PC-9 (cell line): ENCODE data around the gene MACROD2. TPM values are rescaled to one million over a fixed set of nuclear protein-coding genes. Genes with fewer than 3 reads are reported as not detected.

Experiments
- BruUV-seq: library from RNA; stranded (reverse); fragments of 400-500 nt; replicated peaks from 2 replicates; lab custom pipeline; 2021; lab: Mats Ljungman, UMichigan
- CTCF ChIA-PET: fragments of 300-600 bp; sonication (Branson Sonifier 250); formaldehyde crosslinking; loops from one replicate; lab custom pipeline; 2022; ENCODE audit warnings: antibody characterized with exemption; lab: Charles Lee
- POLR2A ChIA-PET: fragments of 300-600 bp; sonication (Branson Sonifier 250); formaldehyde crosslinking; loops from one replicate; lab custom pipeline; 2022; ENCODE audit warnings: antibody characterized with exemption; ENCODE audit not compliant: unreplicated experiment; lab: Charles Lee
- DNase-seq, 2 experiments: peaks; one replicate each; pipeline versions ENCODE4 v3.0.0 to v3.0.0-alpha.2; 2015 to 2022; ENCODE audit warnings: mixed read lengths in 1 of 2
- H2AFZ ChIP-seq: fragments of 200-600 bp; sonication (generic); 2 replicates; pipeline ENCODE4 v1.8.1; 2017; ENCODE audit warnings: antibody characterized with exemption
- H3F3A ChIP-seq: fragments of 200-600 bp; sonication (generic); 2 replicates; pipeline ENCODE4 v1.8.1; 2017; ENCODE audit warnings: antibody characterized with exemption, mild to moderate bottlenecking, low read depth; ENCODE audit not compliant: insufficient read depth
- H3K27ac ChIP-seq: fragments of 200-600 bp; sonication (generic); 2 replicates; pipeline ENCODE4 v1.6.1; 2016; ENCODE audit warnings: mixed run types
- H3K27me3 ChIP-seq: fragments of 200-600 bp; sonication (generic); 2 replicates; pipeline ENCODE4 v1.6.1; 2016; ENCODE audit warnings: low read depth, mixed run types; ENCODE audit not compliant: insufficient read depth
- H3K36me3 ChIP-seq: fragments of 200-600 bp; sonication (generic); 2 replicates; pipeline ENCODE4 v1.6.1; 2016; ENCODE audit warnings: low read depth, mixed run types
- H3K4me1 ChIP-seq: fragments of 200-600 bp; sonication (generic); replicated peaks from 2 replicates; pipeline ENCODE4 v1.6.1; 2016; ENCODE audit warnings: mixed run types; ENCODE audit not compliant: insufficient read depth
- H3K4me2 ChIP-seq: fragments of 200-600 bp; sonication (generic); 2 replicates; pipeline ENCODE4 v1.6.1; 2017; ENCODE audit warnings: mixed run types
- H3K4me3 ChIP-seq: fragments of 200-600 bp; sonication (generic); 2 replicates; pipeline ENCODE4 v1.6.1; 2016; ENCODE audit warnings: mixed run types
- H3K79me2 ChIP-seq: fragments of 200-600 bp; sonication (generic); 2 replicates; pipeline ENCODE4 v1.6.1; 2017; ENCODE audit warnings: low read depth, mixed run types
- H3K9me2 ChIP-seq: fragments of 200-600 bp; sonication (generic); 2 replicates; pipeline ENCODE4 v1.8.1; 2017; ENCODE audit warnings: mild to moderate bottlenecking; ENCODE audit not compliant: insufficient read depth
- H3K9me3 ChIP-seq: fragments of 200-600 bp; sonication (generic); 2 replicates; pipeline ENCODE4 v1.8.1; 2016; ENCODE audit warnings: low read depth; ENCODE audit not compliant: insufficient read depth
- H4K20me1 ChIP-seq: fragments of 200-600 bp; sonication (generic); 2 replicates; pipeline ENCODE4 v1.8.1; 2017; ENCODE audit not compliant: insufficient read depth
- EZH2 ChIP-seq: fragments of 200-600 bp; sonication (generic); IDR thresholded peaks from 2 replicates; pipeline ENCODE4 v1.8.0; 2017; ENCODE audit warnings: antibody characterized with exemption, low read depth
- intact Hi-C: fragments of 100-400 bp; cut with micrococcal nuclease; formaldehyde crosslinking; loops from one replicate; pipeline ENCODE4 v1.10.0; 2022; ENCODE audit not compliant: unreplicated experiment
- total RNA-seq: library from RNA; stranded (reverse); gene quantifications from 2 replicates; pipeline ENCODE4 v1.2.3, GENCODE V29; 2021
- TF ChIP-seq, protein P1 (sequence below): fragments of 200-600 bp; sonication (generic); conservative IDR thresholded peaks from 2 replicates; pipeline ENCODE4 v1.6.1; 2017; ENCODE audit warnings: mixed run types, antibody characterized with exemption, mild to moderate bottlenecking, moderate library complexity

Gene MACROD2
- total RNA-seq, 1 experiment from 2014 or later = 11.4 TPM

GRCh38 chr20:16017656-16018055 is 2022.3 kb downstream of the MACROD2 start:
- peaks cover 27% of the 10 kb centered on the region for H3K4me1 ChIP-seq
- H3K36me3 ChIP-seq = no peaks in the 10 kb centered on the region
- no peak for DNase-seq
- no peaks in the 10 kb centered on the region for H3K27me3 ChIP-seq
- intact Hi-C loops = no loop called here
- no peak overlapping the region for H2AFZ ChIP-seq
- TF ChIP-seq, protein P1, sequence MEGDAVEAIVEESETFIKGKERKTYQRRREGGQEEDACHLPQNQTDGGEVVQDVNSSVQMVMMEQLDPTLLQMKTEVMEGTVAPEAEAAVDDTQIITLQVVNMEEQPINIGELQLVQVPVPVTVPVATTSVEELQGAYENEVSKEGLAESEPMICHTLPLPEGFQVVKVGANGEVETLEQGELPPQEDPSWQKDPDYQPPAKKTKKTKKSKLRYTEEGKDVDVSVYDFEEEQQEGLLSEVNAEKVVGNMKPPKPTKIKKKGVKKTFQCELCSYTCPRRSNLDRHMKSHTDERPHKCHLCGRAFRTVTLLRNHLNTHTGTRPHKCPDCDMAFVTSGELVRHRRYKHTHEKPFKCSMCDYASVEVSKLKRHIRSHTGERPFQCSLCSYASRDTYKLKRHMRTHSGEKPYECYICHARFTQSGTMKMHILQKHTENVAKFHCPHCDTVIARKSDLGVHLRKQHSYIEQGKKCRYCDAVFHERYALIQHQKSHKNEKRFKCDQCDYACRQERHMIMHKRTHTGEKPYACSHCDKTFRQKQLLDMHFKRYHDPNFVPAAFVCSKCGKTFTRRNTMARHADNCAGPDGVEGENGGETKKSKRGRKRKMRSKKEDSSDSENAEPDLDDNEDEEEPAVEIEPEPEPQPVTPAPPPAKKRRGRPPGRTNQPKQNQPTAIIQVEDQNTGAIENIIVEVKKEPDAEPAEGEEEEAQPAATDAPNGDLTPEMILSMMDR = no peak
- TF ChIP-seq EZH2 = no peak
- no TSS peak for BruUV-seq
- H3K9me3 ChIP-seq = no peaks in the 10 kb centered on the region
- H3K27ac ChIP-seq = no peak overlapping the region
- no peaks in the 10 kb centered on the region for H3K9me2 ChIP-seq
- POLR2A ChIA-PET = no interaction called here
- H3K79me2 ChIP-seq = no peaks in the 10 kb centered on the region
- H3F3A ChIP-seq = peaks cover 17% of the 10 kb centered on the region
- H3K4me3 ChIP-seq = no peak overlapping the region
- no peak overlapping the region for H3K4me2 ChIP-seq
- no peaks in the 10 kb centered on the region for H4K20me1 ChIP-seq
- CTCF ChIA-PET = no interaction called here

DNA sequence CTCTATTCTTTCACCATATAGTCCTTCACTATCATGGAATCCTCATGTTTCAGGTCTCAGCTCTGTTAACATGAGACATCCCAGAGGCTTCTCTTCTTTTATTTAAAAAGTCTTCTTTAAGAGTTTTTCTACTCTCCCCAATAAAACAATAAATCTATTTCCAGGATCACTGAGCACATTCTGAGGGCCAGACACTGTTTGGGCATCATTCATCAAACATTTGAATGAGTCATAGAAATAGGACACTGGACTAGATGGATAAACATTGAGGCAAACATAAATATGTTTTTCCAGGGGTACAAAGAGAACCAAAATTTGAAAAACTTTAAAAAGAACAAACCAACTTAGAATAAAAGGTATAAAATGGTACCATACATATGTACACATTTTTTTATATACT is 2023.6 kb downstream of the MACROD2 start:
- no peaks in the 10 kb centered on the region for H3K36me3 ChIP-seq
- intact Hi-C loops = no loop called here
- no peak overlapping the region for H3K27ac ChIP-seq
- H3F3A ChIP-seq = peaks cover 17% of the 10 kb centered on the region
- ChIA-PET POLR2A (no interaction called here), CTCF (no interaction called here)
- peaks cover 27% of the 10 kb centered on the region for H3K4me1 ChIP-seq
- no peak overlapping the region for H3K4me2 ChIP-seq
- no TSS peak for BruUV-seq
- no peak for DNase-seq
- no peak overlapping the region for H2AFZ ChIP-seq
- no peaks in the 10 kb centered on the region for H3K79me2 ChIP-seq
- H3K27me3 ChIP-seq = no peaks in the 10 kb centered on the region
- no peak overlapping the region for H3K4me3 ChIP-seq
- no peaks in the 10 kb centered on the region for H4K20me1 ChIP-seq
- TF ChIP-seq, protein P1 = no peak
- TF ChIP-seq EZH2 = no peak
- no peaks in the 10 kb centered on the region for H3K9me2 ChIP-seq
- H3K9me3 ChIP-seq = no peaks in the 10 kb centered on the region

DNA sequence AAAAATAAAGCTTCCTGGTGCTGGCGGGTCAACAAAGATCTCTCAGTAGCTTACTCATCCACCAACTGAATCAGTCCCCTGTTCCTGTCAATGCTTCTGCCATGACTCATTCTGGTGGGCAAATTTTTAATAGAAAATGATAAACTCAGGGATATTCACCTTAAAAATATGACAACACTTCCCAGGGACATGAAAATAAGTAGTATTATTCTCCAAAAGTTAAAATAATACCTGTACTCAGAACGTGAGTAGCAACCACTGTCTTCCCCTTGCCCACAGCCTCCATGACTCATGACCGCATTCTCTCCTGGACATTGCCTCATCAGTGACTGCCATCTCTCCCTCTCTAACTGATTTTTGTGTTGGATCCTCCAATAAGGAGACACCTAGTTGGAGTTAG is 2025.7 kb downstream of the MACROD2 start:
- peak overlapping the region; percentile 44 for H3K4me2 ChIP-seq
- no TSS peak for BruUV-seq
- peaks cover 38% of the 10 kb centered on the region for H3K4me1 ChIP-seq
- no peaks in the 10 kb centered on the region for H3K79me2 ChIP-seq
- H3K4me3 ChIP-seq = no peak overlapping the region; the same call in 1 of the 2 replicates
- no peak overlapping the region for H2AFZ ChIP-seq
- peaks cover 17% of the 10 kb centered on the region for H3F3A ChIP-seq
- H4K20me1 ChIP-seq = no peaks in the 10 kb centered on the region
- H3K9me3 ChIP-seq = no peaks in the 10 kb centered on the region
- H3K27ac ChIP-seq = peak overlapping the region; percentile 28
- TF ChIP-seq, protein P1 = no peak
- peak; percentile 2 to 76 for DNase-seq
- CTCF ChIA-PET = no interaction called here
- no peaks in the 10 kb centered on the region for H3K9me2 ChIP-seq
- H3K36me3 ChIP-seq = no peaks in the 10 kb centered on the region
- POLR2A ChIA-PET = no interaction called here
- intact Hi-C loops = no loop called here
- H3K27me3 ChIP-seq = no peaks in the 10 kb centered on the region
